Transverse colon (tissue), 4 donors: ENCODE results near the gene TRDN.

Experiments
- CTCF ChIP-seq, 5 experiments: fragments of 200-600 bp in 3 of 5; fragments of 450-650 bp in 2 of 5; sonication (generic) in 3 of 5; IDR thresholded peaks; 1 replicate in 2 of 5; 2 replicates in 3 of 5; pipeline ENCODE4 v1.5.1; 2016 to 2017; ENCODE audit warnings: antibody characterized with exemption in 5 of 5, inconsistent platforms in 3 of 5, mild to moderate bottlenecking in 2 of 5, moderate library complexity in 1 of 5
- EP300 ChIP-seq: sonication (generic); formaldehyde crosslinking; IDR thresholded peaks from one replicate; pipeline ENCODE4 v1.6.1; 2017; ENCODE audit warnings: antibody characterized with exemption, low read depth
- POLR2A ChIP-seq: fragments of 450-650 bp; IDR thresholded peaks from one replicate; pipeline ENCODE4 v1.6.1; 2016; ENCODE audit warnings: antibody characterized with exemption, mild to moderate bottlenecking, moderate library complexity
- POLR2AphosphoS5 ChIP-seq, 3 donors: sonication (generic); formaldehyde crosslinking; IDR thresholded peaks; one replicate each; pipeline ENCODE4 v1.6.1; 2016; ENCODE audit warnings: antibody characterized with exemption in 3 of 3

GRCh38 chr6:123203928-123204327 lies 432.8 kb downstream of the TRDN start:
- no peak for TF ChIP-seq POLR2AphosphoS5 (IDR thresholded peaks at IDR 0.05)
- no peak for TF ChIP-seq CTCF (IDR thresholded peaks at IDR 0.05)
- no peak for TF ChIP-seq POLR2A
- no peak for TF ChIP-seq EP300
